ENCODE measurements around the gene ARHGAP10.

ARHGAP10 gene

DNA sequence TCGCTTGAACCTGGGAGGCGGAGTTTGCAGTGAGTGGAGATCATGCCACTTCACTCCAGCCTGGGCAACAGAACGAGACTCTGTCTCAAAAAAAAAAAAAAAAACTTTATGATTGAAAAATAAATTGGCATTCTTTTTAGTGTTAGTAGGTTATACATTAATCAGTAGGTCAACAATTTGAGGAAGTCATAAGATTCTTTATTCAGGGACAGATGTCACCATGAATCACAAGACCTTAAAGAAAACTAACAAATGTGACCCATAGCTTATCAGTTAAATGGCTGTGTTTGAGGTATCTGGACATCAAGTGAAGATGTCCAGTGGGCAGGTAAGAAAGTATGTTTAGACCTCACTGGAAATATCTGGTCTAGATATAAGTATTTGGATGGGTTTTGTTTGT lies 38.7 kb upstream of the ARHGAP10 start:
- TF ChIP-seq, protein P1, sequence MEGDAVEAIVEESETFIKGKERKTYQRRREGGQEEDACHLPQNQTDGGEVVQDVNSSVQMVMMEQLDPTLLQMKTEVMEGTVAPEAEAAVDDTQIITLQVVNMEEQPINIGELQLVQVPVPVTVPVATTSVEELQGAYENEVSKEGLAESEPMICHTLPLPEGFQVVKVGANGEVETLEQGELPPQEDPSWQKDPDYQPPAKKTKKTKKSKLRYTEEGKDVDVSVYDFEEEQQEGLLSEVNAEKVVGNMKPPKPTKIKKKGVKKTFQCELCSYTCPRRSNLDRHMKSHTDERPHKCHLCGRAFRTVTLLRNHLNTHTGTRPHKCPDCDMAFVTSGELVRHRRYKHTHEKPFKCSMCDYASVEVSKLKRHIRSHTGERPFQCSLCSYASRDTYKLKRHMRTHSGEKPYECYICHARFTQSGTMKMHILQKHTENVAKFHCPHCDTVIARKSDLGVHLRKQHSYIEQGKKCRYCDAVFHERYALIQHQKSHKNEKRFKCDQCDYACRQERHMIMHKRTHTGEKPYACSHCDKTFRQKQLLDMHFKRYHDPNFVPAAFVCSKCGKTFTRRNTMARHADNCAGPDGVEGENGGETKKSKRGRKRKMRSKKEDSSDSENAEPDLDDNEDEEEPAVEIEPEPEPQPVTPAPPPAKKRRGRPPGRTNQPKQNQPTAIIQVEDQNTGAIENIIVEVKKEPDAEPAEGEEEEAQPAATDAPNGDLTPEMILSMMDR (IDR thresholded peaks at IDR 0.05; ENCODE audit: low read depth, low read length, missing control alignments), result no peak
- H3K4me3 ChIP-seq (ENCODE audit: low read depth, low read length), result no peak overlapping the region
- no peak for DNase-seq (ENCODE audit: low read depth)

DNA sequence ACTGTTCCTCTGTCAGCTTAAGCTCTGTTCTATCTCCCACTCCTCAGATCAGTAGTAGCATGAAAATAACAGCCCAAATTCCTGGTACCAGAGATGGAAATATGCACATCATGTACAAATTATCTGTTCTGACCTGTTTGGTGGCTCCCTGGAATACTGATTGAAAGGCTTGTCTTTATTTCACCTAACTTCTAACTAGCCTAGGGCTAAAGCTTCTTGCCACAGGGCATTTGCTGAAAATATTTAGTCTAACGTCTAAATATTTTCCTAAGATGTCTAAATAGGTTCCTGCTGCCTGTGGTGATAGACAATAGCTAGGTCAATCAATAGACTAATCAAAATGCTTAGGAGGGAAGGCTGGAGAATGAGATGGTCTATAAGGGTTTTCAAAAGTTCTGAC lies 35.0 kb upstream of the ARHGAP10 start:
- no peak overlapping the region for H3K4me3 ChIP-seq (ENCODE audit: low read depth, low read length)
- no peak for DNase-seq (ENCODE audit: low read depth)
- TF ChIP-seq, protein P1 (IDR thresholded peaks at IDR 0.05; ENCODE audit: low read depth, low read length, missing control alignments), result no peak

DNA sequence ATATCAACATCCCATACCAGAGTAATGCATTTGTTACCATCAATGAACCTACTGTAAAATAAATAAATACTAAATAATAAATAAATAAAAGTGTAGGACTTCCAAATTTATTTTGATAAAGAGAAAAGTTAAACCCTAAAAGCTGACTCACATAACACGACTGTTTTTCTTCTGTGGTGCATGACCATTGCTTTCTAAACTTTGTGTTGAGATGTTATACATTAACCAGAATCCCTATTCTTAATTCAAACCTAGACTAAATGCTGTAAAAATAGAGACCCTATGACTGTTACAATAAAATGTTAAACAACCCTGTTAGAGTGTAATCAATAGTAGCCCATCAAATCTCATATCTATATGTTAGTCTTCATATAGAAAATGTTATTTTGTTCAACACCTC lies 27.0 kb upstream of the ARHGAP10 start:
- no peak for DNase-seq (ENCODE audit: low read depth)
- no peak overlapping the region for H3K4me3 ChIP-seq (ENCODE audit: low read depth, low read length)
- TF ChIP-seq, protein P1 (IDR thresholded peaks at IDR 0.05; ENCODE audit: low read depth, low read length, missing control alignments), result no peak

DNA sequence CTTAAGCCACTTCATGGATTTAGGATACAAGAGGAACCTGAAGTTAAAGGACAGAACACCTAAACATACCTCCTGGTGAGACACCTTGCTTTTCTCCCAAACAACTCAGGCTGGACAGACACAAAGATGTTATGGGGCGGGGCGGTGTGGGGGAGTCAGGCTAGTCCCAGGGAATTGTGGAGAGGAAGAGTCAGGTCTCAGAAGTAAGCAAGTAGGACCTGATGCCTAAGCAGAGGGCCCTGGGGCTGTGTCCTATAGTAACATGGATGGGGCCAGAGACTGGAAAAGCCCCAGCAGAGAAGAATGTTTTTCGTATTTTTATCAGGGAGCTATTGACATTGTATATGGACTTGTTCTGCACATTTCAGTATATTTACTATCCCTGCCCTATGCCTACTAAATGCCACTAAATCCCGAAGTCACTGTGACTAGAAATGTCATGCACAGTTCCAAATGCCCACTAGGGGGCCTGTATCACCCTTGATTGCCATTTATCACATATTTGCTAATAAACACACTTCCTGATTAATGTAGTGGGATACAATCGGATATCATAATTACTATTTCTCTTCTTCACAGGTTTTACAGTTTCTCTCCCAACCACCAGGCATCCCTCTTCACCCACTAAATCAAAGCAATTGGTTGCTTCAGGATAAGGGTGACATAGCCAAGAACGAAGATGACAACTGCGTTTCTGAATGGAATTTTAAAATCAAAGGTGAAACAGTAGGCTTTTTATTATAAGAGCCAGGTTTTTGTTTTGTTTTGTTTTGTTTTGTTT lies 23.8 kb upstream of the ARHGAP10 start:
- no peak overlapping the region for H3K4me3 ChIP-seq (ENCODE audit: low read depth, low read length)
- DNase-seq (ENCODE audit: low read depth), result no peak
- TF ChIP-seq, protein P1 (IDR thresholded peaks at IDR 0.05; ENCODE audit: low read depth, low read length, missing control alignments), result peak; percentile 83

DNA sequence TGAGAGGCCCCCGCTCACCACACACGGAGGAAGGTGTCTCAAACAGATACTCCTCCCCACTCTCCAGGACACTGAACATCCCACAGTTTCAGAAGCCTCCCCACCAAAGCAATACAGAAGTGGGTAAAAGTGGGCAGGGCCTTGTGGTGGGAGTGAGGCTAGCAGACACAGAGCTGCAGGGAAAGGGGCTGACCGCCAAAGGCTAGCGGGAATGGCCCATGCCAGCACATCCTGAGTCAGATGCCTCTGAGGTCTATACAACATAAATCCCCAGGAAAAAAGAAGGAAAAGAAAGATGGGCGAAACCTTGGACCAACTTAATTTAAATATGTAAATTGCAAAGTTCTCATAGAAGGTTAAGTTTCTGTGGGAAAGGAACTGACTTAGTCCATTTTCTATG lies 21.9 kb upstream of the ARHGAP10 start:
- TF ChIP-seq, protein P1 (IDR thresholded peaks at IDR 0.05; ENCODE audit: low read depth, low read length, missing control alignments), result no peak
- no peak for DNase-seq (ENCODE audit: low read depth)
- H3K4me3 ChIP-seq (ENCODE audit: low read depth, low read length), result no peak overlapping the region

DNA sequence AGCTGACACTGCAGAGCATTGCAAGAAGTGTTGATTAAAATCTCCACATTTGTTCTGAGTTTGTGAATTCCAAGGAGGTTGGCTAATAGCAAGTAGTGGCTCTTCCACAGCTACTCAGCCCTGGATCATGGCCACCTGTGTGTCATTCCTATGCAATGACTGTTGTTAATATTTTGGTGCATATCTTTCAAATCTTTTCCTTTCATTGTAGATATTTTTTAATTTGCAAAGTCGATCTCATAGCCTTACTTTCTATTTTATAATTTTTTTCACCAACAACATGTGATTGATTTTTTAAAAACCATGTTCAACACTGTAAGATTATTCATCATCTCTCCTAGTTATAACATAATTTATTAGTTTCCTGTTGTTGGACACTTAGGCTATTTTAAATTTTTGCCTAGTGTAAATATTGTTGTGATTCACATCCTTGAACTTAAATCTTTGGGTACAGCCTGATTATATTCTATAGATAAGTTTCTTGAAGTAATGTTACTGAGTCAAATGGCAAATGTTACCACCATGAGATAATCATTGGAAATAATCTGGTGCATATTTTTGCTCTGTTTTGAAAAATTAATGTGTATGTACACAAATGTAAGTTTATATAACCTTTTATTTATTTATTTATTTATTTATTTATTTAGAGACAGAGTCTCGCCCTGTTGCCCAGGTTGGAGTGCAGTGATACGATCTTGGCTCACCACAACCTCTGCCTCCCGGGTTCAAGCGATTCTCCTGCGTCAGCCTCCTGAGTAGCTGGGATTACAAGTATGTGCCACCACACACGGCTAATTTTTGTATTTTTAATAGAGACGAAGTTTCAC lies 17.1 kb upstream of the ARHGAP10 start:
- no peak for DNase-seq (ENCODE audit: low read depth)
- TF ChIP-seq, protein P1 (IDR thresholded peaks at IDR 0.05; ENCODE audit: low read depth, low read length, missing control alignments), result no peak
- H3K4me3 ChIP-seq (ENCODE audit: low read depth, low read length), result no peak overlapping the region
